Measurements from ENCODE around the gene GALR2.

- TF ChIP-seq, protein P1, sequence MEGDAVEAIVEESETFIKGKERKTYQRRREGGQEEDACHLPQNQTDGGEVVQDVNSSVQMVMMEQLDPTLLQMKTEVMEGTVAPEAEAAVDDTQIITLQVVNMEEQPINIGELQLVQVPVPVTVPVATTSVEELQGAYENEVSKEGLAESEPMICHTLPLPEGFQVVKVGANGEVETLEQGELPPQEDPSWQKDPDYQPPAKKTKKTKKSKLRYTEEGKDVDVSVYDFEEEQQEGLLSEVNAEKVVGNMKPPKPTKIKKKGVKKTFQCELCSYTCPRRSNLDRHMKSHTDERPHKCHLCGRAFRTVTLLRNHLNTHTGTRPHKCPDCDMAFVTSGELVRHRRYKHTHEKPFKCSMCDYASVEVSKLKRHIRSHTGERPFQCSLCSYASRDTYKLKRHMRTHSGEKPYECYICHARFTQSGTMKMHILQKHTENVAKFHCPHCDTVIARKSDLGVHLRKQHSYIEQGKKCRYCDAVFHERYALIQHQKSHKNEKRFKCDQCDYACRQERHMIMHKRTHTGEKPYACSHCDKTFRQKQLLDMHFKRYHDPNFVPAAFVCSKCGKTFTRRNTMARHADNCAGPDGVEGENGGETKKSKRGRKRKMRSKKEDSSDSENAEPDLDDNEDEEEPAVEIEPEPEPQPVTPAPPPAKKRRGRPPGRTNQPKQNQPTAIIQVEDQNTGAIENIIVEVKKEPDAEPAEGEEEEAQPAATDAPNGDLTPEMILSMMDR (conservative IDR thresholded peaks at IDR 0.05): no peak
- no peak for TF ChIP-seq ZFX (IDR thresholded peaks at IDR 0.05)
Observed at GRCh38 chr17:76032780-76033108, 41.8 kb upstream of the GALR2 start.
